Cardiac muscle cell (in vitro differentiated cells and primary cell): ENCODE measurements around the gene PHKB. TPM values are rescaled to one million over a fixed set of nuclear protein-coding genes. Genes with fewer than 3 reads are reported as not detected.

ENCODE experiments used
- DNase-seq, 2 donors: peaks; one replicate each; pipeline versions ENCODE4 v3.0.0 to v3.0.0-alpha.2; 2010 to 2017; ENCODE audit warnings: low read depth in 1 of 2, low spot score in 1 of 2
- H3K27ac ChIP-seq: fragments of 200-600 bp; sonication (generic); 2 replicates; pipeline ENCODE4 v1.5.1; 2016
- H3K27me3 ChIP-seq: fragments of 200-600 bp; sonication (generic); 2 replicates; pipeline ENCODE4 v1.6.0; 2016; ENCODE audit warnings: control low read depth
- H3K36me3 ChIP-seq: fragments of 200-600 bp; sonication (generic); 2 replicates; pipeline ENCODE4 v1.5.1; 2016; ENCODE audit warnings: control low read depth
- H3K4me1 ChIP-seq: fragments of 200-600 bp; sonication (generic); 2 replicates; pipeline ENCODE4 v1.8.1; 2017; ENCODE audit warnings: low read depth, mild to moderate bottlenecking, mixed run types
- H3K4me3 ChIP-seq: fragments of 200-600 bp; sonication (generic); 2 replicates; pipeline ENCODE4 v1.5.1; 2016; ENCODE audit warnings: mild to moderate bottlenecking
- H3K9me3 ChIP-seq: fragments of 200-600 bp; sonication (generic); 2 replicates; pipeline ENCODE4 v1.5.1; 2017; ENCODE audit warnings: low read depth, mild to moderate bottlenecking, control low read depth
- polyA plus RNA-seq: library from polyadenylated mRNA; unstranded; fragments of >200 nt; fragmentation: Nextera tagmentation; extraction: Ambion mirVana; gene quantifications from 2 replicates; pipeline ENCODE4 v1.2.1, GENCODE V29; 2016
- total RNA-seq: library from RNA; depleted of rRNA; stranded (reverse); fragments of >200 nt; gene quantifications from 2 replicates; pipeline ENCODE4 v1.2.3, GENCODE V29; 2016
- TF ChIP-seq, protein P1 (sequence below): IDR thresholded peaks from 2 replicates; pipeline ENCODE4 v1.5.1; 2012; ENCODE audit warnings: low read depth, mild to moderate bottlenecking, low read length

The PHKB gene
- total and polyA plus RNA-seq, 2 experiments from 2014 or later: 84.2 to 107 TPM

DNA sequence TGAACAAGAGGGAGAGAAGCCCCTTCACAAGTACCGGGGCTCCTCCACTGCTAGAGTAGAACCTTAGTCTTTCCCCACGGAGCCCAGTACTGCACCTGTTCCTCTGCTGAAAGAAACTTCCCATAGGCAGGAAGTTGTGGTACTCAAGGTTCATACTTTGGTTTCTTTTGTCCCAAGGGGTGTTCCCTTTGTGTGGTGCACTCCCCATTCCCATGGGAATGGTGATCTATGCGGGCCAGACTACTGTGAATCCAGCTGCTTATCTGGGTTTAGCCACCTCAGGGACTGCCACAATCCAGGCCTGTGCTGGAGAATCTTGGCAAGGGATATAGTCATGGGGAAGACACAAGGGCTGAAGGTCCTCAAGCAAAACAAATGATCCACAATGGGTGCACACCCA lies 110.6 kb downstream of the PHKB start:
- TF ChIP-seq, protein P1, sequence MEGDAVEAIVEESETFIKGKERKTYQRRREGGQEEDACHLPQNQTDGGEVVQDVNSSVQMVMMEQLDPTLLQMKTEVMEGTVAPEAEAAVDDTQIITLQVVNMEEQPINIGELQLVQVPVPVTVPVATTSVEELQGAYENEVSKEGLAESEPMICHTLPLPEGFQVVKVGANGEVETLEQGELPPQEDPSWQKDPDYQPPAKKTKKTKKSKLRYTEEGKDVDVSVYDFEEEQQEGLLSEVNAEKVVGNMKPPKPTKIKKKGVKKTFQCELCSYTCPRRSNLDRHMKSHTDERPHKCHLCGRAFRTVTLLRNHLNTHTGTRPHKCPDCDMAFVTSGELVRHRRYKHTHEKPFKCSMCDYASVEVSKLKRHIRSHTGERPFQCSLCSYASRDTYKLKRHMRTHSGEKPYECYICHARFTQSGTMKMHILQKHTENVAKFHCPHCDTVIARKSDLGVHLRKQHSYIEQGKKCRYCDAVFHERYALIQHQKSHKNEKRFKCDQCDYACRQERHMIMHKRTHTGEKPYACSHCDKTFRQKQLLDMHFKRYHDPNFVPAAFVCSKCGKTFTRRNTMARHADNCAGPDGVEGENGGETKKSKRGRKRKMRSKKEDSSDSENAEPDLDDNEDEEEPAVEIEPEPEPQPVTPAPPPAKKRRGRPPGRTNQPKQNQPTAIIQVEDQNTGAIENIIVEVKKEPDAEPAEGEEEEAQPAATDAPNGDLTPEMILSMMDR: no peak
- Histone ChIP-seq H3K4me3 (no peak overlapping the region), H3K27ac (no peak overlapping the region), H3K36me3 (peaks cover 3% of the 10 kb centered on the region), H3K27me3 (no peaks in the 10 kb centered on the region), H3K4me1 (no peaks in the 10 kb centered on the region), H3K9me3 (no peaks in the 10 kb centered on the region)
- no peak for DNase-seq

DNA sequence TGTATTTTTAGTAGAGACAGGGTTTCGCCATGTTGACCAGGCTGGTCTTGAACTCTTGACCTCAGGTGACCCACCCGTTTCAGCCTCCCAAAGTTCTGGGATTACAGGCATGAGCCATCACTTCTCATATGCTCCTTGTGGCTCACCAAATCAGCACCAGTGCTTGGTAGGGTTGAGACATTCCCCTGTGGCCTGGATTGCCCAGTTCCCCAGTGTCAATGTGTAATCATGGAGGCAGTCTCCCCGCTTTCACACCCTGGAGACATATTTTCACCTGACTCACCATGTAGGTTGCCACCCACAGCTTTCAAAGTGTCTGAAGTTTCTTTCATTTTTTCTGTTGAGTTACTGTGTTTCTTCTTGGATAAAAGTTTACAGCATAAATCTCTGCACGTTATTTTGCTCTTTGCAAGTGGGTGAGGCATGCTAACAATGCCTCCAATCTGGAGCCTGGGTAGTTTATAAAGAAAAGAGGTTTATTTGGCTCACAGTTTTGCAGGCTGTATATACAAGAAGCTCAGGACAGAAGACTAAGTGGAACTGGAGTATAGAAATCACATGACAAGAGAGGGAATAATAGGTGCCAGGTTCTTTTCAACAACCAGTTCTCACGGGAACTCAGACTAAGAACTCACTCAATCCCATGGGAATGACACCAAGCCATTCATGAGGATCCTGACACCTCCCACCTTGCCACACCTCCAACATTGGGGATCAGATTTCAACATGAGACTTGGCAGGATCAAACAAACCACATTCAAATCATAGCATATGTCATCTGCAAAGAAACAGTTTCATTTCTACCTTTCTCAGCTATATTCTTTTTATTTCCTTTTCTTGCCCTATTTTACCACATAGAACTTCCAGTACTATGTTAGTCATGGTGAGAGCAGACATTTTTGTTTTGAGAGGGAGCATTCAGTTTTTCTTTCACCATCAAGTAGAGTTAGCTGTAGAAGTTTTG lies 113.2 kb downstream of the PHKB start:
- H3K4me3 ChIP-seq: no peak overlapping the region
- peaks cover 3% of the 10 kb centered on the region for H3K36me3 ChIP-seq
- H3K27me3 ChIP-seq: no peaks in the 10 kb centered on the region
- DNase-seq: peak in 1 of 2 donors; percentile 68
- H3K4me1 ChIP-seq: no peaks in the 10 kb centered on the region
- no peak overlapping the region for H3K27ac ChIP-seq
- no peaks in the 10 kb centered on the region for H3K9me3 ChIP-seq
- TF ChIP-seq, protein P1: no peak

DNA sequence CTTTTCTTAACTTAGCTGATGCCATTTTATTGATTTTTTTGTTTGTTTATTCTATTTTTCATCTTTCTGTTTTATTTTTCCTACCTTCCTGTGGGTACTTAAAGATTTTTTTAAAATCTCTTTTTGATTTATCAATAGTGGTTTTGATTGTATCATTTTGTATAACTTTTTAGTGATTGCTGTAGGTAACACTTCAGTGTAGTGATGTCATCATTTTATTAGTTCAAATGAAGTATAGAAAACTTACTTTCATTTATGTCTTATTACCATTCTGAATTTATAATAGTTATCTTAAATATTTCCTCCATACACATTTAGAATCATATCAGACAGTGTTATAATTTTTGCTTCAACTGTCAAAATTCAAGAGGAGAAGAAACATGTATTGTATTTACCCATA lies 115.9 kb downstream of the PHKB start:
- Histone ChIP-seq H3K27me3 (no peaks in the 10 kb centered on the region), H3K36me3 (peaks cover 3% of the 10 kb centered on the region), H3K27ac (no peak overlapping the region), H3K4me3 (no peak overlapping the region), H3K9me3 (no peaks in the 10 kb centered on the region), H3K4me1 (no peaks in the 10 kb centered on the region)
- DNase-seq: no peak
- TF ChIP-seq, protein P1: no peak

DNA sequence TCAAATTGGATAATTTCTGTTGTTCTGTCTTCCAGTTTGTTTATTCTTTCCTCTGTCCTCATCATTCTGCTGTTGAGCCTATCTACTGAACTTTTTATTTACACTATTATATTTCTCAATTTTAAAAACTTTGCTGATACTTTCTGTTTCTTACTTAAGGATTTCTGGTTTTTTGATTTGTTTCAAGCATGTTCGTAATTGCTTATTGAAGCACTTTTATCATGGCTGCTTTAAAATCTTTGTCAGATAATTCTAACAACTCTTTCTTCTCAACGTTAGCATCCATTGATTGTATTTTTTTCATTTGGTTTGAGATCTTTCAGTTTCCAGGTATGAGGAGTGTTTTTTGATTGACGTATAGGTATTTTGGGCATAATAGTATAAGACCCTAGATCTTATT lies 116.9 kb downstream of the PHKB start:
- TF ChIP-seq, protein P1: no peak
- no peak for DNase-seq
- no peaks in the 10 kb centered on the region for H3K9me3 ChIP-seq
- no peak overlapping the region for H3K27ac ChIP-seq
- no peaks in the 10 kb centered on the region for H3K4me1 ChIP-seq
- peaks cover 3% of the 10 kb centered on the region for H3K36me3 ChIP-seq
- no peaks in the 10 kb centered on the region for H3K27me3 ChIP-seq
- no peak overlapping the region for H3K4me3 ChIP-seq

DNA sequence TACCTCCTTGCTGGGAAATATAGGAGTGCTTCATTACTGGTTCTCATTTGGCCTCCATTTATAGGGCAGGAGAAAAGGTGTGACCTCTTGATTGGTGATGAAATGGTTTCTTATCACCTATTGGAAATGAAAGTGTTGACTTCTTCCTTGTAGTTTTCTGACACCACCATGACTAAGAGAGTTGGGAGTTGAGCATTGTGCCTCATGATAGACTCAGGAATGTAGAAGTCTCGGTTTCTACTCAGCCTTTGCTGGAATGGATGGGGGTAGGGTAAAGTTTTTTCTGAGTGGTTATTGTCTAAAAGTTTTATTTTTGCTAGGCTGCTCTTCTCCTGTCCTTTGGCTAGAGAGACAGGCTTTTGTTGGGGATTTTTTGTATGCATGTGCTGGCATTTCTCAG lies 117.4 kb downstream of the PHKB start:
- H3K4me3 ChIP-seq: no peak overlapping the region
- no peak overlapping the region for H3K27ac ChIP-seq
- H3K4me1 ChIP-seq: no peaks in the 10 kb centered on the region
- H3K36me3 ChIP-seq: peaks cover 3% of the 10 kb centered on the region
- no peaks in the 10 kb centered on the region for H3K9me3 ChIP-seq
- no peaks in the 10 kb centered on the region for H3K27me3 ChIP-seq
- DNase-seq: no peak
- TF ChIP-seq, protein P1: no peak
